NT2/D1 (cell line): Measurements from ENCODE around the gene GJC2.

Source experiments
- DNase-seq: peaks from one replicate; pipeline ENCODE4 v3.0.0-alpha.2; 2011; ENCODE audit warnings: low read depth, low spot score
- H3K27me3 ChIP-seq: 2 replicates; pipeline ENCODE4 v1.6.0; 2011; ENCODE audit warnings: mild to moderate bottlenecking; ENCODE audit not compliant: insufficient read length, insufficient read depth
- H3K36me3 ChIP-seq: 2 replicates; pipeline ENCODE4 v1.6.1; 2011; ENCODE audit warnings: mild to moderate bottlenecking, low read length, mixed read lengths; ENCODE audit not compliant: insufficient read depth, insufficient read length
- H3K4me1 ChIP-seq: 2 replicates; pipeline ENCODE4 v1.5.1; 2011; ENCODE audit not compliant: insufficient read depth, insufficient read length
- H3K4me3 ChIP-seq: 2 replicates; pipeline ENCODE4 v1.5.1; 2011; ENCODE audit warnings: low read depth; ENCODE audit not compliant: insufficient read length
- H3K9ac ChIP-seq: 2 replicates; pipeline ENCODE4 v1.6.0; 2011; ENCODE audit warnings: low read depth; ENCODE audit not compliant: insufficient read length
- H3K9me3 ChIP-seq: 2 replicates; pipeline ENCODE4 v1.5.1; 2011; ENCODE audit warnings: mild to moderate bottlenecking, low read length; ENCODE audit not compliant: insufficient read depth
- SUZ12 ChIP-seq: IDR thresholded peaks from 2 replicates; pipeline ENCODE4 v1.6.1; 2011; ENCODE audit not compliant: insufficient read length, insufficient read depth; ENCODE audit errors: extremely low read depth
- YY1 ChIP-seq: IDR thresholded peaks from 2 replicates; pipeline ENCODE4 v1.6.1; 2011; ENCODE audit not compliant: insufficient read length, insufficient read depth
- ZNF274 ChIP-seq: IDR thresholded peaks from 2 replicates; pipeline ENCODE4 v1.6.1; 2011; ENCODE audit warnings: mild to moderate bottlenecking, low read depth, low read length

GJC2 gene

GRCh38 chr1:228178737-228179684, 29.3 kb downstream of the GJC2 start:
- H3K9me3 ChIP-seq: no peaks in the 10 kb centered on the region
- DNase-seq: no peak
- peaks cover 13% of the 10 kb centered on the region for H3K36me3 ChIP-seq
- no peak overlapping the region for H3K9ac ChIP-seq
- TF ChIP-seq YY1 (no peak), ZNF274 (no peak), SUZ12 (no peak)
- H3K4me1 ChIP-seq: peaks cover 2% of the 10 kb centered on the region
- H3K4me3 ChIP-seq: no peak overlapping the region
- H3K27me3 ChIP-seq: no peaks in the 10 kb centered on the region

GRCh38 chr1:228180271-228180958, 30.7 kb downstream of the GJC2 start:
- Histone ChIP-seq H3K9me3 (no peaks in the 10 kb centered on the region), H3K4me3 (no peak overlapping the region), H3K36me3 (peaks cover 4% of the 10 kb centered on the region), H3K4me1 (no peaks in the 10 kb centered on the region), H3K27me3 (no peaks in the 10 kb centered on the region), H3K9ac (no peak overlapping the region)
- DNase-seq: no peak
- no peak for TF ChIP-seq ZNF274
- TF ChIP-seq YY1: no peak
- no peak for TF ChIP-seq SUZ12

GRCh38 chr1:228180959-228181644, 31.4 kb downstream of the GJC2 start:
- Histone ChIP-seq H3K4me1 (peaks cover 3% of the 10 kb centered on the region), H3K4me3 (no peak overlapping the region), H3K36me3 (no peaks in the 10 kb centered on the region), H3K27me3 (no peaks in the 10 kb centered on the region), H3K9me3 (no peaks in the 10 kb centered on the region), H3K9ac (no peak overlapping the region)
- DNase-seq: no peak
- TF ChIP-seq YY1: no peak
- no peak for TF ChIP-seq SUZ12
- TF ChIP-seq ZNF274: no peak

DNA sequence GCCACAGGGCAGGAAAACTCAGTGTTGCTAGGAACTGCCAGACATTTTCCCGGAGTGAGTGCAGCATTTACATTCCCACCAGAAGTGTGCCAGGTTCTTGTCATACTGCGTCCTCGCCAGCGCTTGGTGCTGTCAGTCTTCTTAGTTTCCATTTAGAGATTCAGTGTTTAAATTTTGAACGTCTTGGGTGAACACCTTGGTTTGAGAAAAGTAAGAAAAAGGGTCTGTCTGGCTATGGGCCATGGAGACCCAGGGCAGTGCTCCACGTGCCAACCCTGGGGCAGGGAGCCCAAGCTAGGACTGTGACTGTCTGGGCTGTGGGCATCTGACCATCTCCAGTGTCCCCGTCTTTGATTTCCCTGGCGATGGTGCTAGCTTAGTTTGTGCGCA, 31.9 kb downstream of the GJC2 start:
- Histone ChIP-seq H3K36me3 (no peaks in the 10 kb centered on the region), H3K4me3 (no peak overlapping the region), H3K27me3 (no peaks in the 10 kb centered on the region), H3K9me3 (no peaks in the 10 kb centered on the region), H3K9ac (no peak overlapping the region), H3K4me1 (peaks cover 3% of the 10 kb centered on the region)
- TF ChIP-seq SUZ12: no peak
- TF ChIP-seq ZNF274: no peak
- no peak for TF ChIP-seq YY1
- DNase-seq: no peak

- H3K36me3 ChIP-seq: no peaks in the 10 kb centered on the region
- no peak overlapping the region for H3K9ac ChIP-seq
- TF ChIP-seq SUZ12: no peak
- TF ChIP-seq YY1: no peak
- no peak for TF ChIP-seq ZNF274
- DNase-seq: no peak
- H3K4me3 ChIP-seq: no peak overlapping the region
- no peaks in the 10 kb centered on the region for H3K27me3 ChIP-seq
- H3K4me1 ChIP-seq: peaks cover 3% of the 10 kb centered on the region
- no peaks in the 10 kb centered on the region for H3K9me3 ChIP-seq
These were observed 32.7 kb downstream of the GJC2 start for GRCh38 chr1:228182296-228183030.

DNA sequence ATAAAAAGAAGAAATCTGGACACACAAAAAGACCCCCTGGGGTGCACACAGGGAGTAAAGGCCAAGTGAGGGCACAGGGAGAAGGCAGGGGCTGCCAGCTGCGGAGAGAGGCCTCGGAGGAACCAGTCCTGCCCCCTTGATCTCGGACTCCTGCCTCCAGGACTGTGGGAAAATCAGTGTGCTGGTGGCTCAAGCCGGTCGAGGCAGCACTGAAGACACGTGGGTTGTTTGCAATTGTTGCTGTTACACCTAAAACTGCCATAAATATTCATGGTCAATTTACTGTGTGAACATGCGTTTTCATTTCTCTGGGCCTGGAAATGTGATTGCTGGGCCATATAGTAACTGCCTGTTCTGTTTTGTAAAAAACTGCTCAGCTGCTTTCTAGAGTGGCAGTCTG, 34.4 kb downstream of the GJC2 start:
- H3K36me3 ChIP-seq: no peaks in the 10 kb centered on the region
- H3K27me3 ChIP-seq: no peaks in the 10 kb centered on the region
- H3K9me3 ChIP-seq: no peaks in the 10 kb centered on the region
- peaks cover 3% of the 10 kb centered on the region for H3K4me1 ChIP-seq
- no peak for DNase-seq
- TF ChIP-seq SUZ12: no peak
- no peak for TF ChIP-seq YY1
- no peak for TF ChIP-seq ZNF274
- H3K9ac ChIP-seq: no peak overlapping the region
- no peak overlapping the region for H3K4me3 ChIP-seq
